NCI-H460 (cell line): ENCODE data around the gene ZNF71. TPM values are rescaled to one million over a fixed set of nuclear protein-coding genes. Genes with fewer than 3 reads are reported as not detected.
"Not testable (repeated sequence)": the region's sequence is repeated elsewhere in the genome, so short reads cannot be mapped to it uniquely, and the experiment has no call there.

ENCODE experiments used
- DNase-seq: peaks from one replicate; pipeline ENCODE4 v3.0.0-alpha.2; 2016; ENCODE audit warnings: low read depth; ENCODE audit errors: extremely low read depth
- total RNA-seq: library from RNA; depleted of rRNA; stranded (reverse); fragments of >200 nt; shearing (Covaris generic); gene quantifications from 2 replicates; pipeline ENCODE4 v1.2.3, GENCODE V29; 2014

Gene ZNF71
- total RNA-seq, 1 experiment from 2014 or later = 4.5 TPM

DNA sequence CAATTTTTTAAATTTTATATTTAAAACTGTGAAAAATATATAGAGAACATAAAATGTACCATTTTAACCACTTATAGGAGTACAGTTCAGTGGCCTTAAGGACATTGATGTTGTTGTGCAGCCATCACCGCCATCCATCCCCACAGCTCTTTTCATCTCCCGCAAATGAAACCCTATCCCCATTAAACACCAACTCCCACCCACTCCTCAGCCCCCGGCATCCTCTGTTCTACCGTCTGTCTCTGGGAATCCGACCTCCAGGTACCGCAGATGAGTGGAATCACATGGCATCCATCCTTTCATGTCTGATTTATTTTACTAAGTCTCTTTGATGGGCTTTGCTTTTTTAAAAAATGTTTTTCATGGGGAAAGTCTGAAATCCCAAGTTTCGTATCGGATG, 24.0 kb downstream of the ZNF71 start:
- DNase-seq = no peak

GRCh38 chr19:56622374-56622773, 27.3 kb downstream of the ZNF71 start:
- DNase-seq = no peak

DNA sequence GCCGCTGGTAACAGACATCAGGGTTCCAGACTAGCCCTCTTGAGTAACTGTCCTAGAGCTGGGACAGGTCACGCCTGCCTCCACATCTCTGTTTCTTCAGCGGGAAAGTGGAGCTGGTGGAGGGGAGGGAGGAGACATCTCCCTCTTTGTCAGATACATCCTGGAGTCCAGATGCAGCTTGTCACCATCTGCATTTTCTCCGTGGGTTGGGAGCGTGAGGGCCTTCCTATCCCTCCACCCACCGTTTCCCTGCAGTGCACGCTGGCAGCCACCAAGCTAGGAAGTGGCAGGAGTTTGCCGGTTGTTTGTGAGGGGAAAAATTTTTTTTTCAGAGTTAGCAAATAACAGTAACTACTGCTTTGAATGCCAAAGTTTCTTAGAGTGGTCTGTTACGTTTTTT, 27.9 kb downstream of the ZNF71 start:
- no peak for DNase-seq

DNA sequence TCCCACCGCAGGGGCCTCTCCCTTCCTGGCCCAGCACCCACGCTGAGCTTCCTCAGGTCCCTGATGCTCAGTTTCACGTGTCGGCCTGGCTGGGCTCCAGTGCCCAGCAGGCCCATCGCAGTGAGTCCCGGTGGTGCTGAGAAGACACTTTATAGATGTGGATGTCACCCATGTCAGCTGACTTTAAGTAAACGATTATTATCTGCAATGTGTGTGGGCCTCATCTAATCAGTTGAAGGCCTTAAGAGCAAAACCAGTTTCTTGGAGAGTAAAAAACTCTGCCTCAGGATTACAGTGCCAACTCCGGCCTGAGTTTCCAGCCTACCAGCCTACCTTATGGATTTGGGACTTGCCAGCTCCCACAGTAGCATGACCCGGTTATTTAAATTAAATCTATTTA, 30.6 kb downstream of the ZNF71 start:
- no peak for DNase-seq

- no peak for DNase-seq
Measured at GRCh38 chr19:56633021-56633420, 37.9 kb downstream of the ZNF71 start.

DNA sequence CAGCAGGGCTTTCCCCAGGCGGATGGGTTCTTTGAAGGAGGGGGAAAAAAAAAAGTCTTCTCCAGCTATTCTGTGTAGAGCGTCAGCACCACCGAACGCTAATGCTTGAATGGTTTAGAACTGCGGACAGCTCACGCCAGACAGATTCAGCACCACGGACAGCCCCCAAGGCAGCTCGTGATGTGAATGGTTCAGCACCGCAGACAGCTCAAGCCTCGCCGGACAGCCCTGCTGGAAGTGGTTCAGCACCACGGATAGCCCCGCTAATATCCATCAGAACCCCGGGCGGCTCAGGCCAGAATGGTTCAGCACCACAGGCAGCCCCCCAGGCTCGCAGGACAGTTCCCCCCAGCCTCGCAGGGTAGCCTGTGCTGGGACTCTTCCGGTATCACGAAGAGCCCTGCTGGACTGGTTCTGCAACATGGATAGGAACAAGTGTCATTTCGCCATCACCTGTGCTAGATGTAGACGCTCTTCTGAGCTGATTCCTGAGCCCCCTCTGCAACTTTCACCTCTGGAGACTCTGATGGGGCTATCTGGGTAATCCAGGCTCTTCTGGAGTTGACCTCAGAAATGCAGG, 43.0 kb downstream of the ZNF71 start:
- peak; percentile 68 for DNase-seq

DNA sequence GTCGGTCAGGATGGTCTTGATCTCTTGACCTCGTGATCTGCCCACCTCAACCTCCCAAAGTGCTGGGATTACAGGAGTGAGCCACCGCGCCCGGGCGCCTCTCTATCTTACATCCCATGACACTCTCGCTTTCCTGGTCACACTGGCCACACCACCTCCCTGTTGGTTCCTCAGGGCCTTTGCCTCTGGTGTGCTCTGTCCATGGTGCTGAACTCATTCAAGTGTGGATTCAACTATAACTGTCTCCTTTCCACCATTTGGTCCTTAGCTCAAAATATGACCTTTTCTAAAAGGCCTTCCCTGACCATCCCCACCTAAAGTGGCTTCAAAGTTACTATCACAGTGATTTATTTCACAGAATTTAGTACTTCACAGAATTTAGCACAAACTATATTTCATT, 44.1 kb downstream of the ZNF71 start:
- DNase-seq = peak; percentile 4

- no peak for DNase-seq
Measured at GRCh38 chr19:56642711-56643459, 47.8 kb downstream of the ZNF71 start, which contains the start of gene SMIM17. Gene SMIM17, plus strand, starts transcription at chr19:56643159. Its CDS starts 2,509 bp downstream, at chr19:56645668.

GRCh38 chr19:56643460-56643955, 48.4 kb downstream of the ZNF71 start:
- DNase-seq = no peak

DNA sequence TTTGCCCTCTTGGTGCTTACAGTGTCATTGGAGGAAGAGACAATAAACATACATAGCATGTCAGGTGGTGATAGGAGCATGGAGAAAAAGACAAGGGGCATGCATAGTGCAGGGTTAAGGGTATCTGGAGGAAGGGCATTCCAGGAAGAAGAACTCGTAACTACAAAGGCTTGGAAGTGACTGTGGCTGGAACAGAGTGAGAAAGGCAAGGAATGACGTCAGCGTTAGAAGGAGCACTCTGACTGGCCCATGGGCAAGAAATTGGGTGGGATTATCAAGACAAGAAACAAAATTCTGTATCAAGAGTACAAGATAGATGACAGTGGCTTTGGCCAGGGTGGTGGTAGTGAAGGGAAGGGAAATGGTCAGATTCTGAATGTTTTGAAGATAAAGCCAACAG, 59.0 kb downstream of the ZNF71 start:
- DNase-seq = no peak

GRCh38 chr19:56660381-56661107, 65.4 kb downstream of the ZNF71 start:
- no peak for DNase-seq

GRCh38 chr19:56661248-56661647, 66.1 kb downstream of the ZNF71 start:
- DNase-seq = no peak

GRCh38 chr19:56663931-56664500, 68.9 kb downstream of the ZNF71 start:
- DNase-seq = no peak

GRCh38 chr19:56664511-56664910, 69.4 kb downstream of the ZNF71 start:
- no peak for DNase-seq

GRCh38 chr19:56667311-56667870, 72.3 kb downstream of the ZNF71 start:
- DNase-seq = no peak

DNA sequence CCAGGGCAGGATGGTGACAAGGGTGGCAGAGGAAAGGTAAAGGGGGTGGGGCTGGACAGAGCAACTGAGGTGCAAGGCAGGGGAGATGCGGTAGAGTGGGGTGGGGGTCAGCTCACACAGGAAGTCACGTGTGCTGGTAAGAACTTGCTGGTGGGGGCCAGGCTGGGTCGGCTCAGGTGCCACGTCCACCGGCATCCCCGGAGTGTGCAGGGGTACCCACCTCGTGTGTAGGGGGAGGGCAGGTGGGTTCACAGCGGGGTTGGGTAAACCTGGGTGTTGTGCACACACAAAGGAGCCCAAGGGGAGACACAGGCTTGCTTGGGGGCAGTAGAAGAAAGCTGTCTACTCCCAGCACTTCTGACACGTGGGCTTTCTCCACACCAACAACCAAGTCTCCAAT, 73.6 kb downstream of the ZNF71 start:
- DNase-seq = no peak

DNA sequence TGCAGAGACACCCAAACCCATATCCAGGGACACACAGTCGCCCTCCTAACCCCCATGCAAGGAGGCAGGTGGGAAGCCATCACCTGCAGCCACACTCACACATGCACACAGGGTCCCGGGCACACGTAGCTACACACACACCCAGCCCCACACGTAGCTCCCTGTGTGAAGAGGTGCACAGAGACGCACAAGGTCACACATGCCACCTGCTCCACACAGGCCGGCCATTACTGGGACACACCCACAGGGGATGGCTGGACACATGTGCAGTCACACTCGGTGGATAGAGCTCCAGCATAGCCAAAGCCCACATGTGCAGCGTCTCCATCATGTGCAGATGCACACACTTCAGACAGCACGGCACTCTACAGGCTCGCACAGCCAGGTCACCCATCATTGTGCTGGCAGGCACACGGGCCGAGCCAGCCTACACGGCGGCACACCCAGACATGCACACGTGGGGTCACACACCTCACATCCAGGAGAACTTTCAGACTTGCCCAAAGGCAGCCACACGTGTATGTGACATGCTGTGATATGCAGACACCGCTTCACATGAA, 75.4 kb downstream of the ZNF71 start:
- no peak for DNase-seq

DNA sequence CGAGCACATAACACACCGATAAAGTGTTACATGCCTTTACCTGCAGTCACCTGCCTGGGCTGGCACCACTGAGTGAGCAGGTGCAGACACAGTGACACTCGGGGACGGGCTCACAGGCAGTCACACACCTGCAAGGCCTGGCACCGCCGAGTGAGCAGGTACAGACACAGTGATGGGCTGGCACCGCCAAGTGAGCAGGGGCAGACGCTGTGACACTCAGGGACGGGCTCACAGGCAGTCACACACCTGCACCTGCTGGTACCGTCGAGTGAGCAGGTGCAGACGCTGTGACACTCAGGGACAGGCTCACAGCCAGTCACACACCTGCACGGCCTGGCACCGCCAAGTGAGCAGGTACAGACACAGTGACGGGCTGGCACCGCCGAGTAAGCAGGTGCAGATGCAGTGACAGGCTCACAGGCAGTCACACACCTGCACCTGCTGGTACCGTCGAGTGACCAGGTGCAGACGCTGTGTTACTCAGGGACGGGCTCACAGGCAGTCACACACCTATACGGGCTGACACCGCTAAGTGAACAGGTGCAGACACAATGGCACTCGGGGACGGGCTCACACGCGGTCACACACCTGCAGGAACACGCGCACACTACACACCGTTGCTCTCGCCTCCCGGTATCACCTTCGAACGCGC, 76.0 kb downstream of the ZNF71 start:
- no peak for DNase-seq

- no peak for DNase-seq
Measured at GRCh38 chr19:56671613-56671994, 76.5 kb downstream of the ZNF71 start, which contains the start of gene ZNF835. Gene ZNF835, minus strand, starts transcription at chr19:56671757. Its CDS starts 6,559 bp downstream, at chr19:56665198.

DNA sequence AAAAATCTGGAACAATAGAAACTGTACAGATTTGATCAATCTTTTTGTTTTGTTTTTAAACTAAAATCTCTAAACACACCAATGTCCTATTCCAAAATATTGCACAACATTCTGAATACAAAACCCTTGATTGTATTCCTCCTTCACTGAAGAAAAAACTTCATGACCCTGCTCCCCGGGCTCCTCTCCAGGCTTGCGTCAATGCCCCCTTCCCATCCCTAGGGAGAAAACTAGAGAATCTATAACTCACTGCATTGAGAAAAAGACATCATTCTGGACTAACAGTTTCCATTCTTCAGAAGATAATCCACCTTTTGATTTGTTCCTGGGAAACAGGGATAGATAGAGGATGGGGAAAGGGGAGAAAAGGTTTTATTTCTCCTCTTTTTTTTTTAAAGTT, 77.5 kb downstream of the ZNF71 start:
- not testable (repeated sequence) for DNase-seq
